B cell (primary cell): Measurements from ENCODE around the gene A1BG. TPM values are rescaled to one million over a fixed set of nuclear protein-coding genes. Genes with fewer than 3 reads are reported as not detected.

Source experiments
- ATAC-seq: fragments of 200-7000 bp; cut with Tn5 transposase; one replicate; pipeline ENCODE4 v1.10.0; 2021; ENCODE audit warnings: low read depth, mild to moderate bottlenecking, moderate number of reproducible peaks, moderate library complexity
- CTCF ChIA-PET: fragments of 350-600 bp; sonication (Branson Sonifier 250); formaldehyde crosslinking; loops from one replicate; lab custom pipeline; 2021; ENCODE audit warnings: antibody characterized with exemption, inconsistent platforms; lab: Charles Lee
- POLR2A ChIA-PET: fragments of 350-600 bp; sonication (Branson Sonifier 250); formaldehyde crosslinking; loops from one replicate; lab custom pipeline; 2021; ENCODE audit warnings: antibody characterized with exemption; lab: Charles Lee
- DNase-seq: peaks from one replicate; pipeline ENCODE4 v3.0.0; 2013
- H2AFZ ChIP-seq: 2 replicates; pipeline ENCODE4 v1.6.1; 2012; ENCODE audit warnings: mild to moderate bottlenecking, low read depth, low read length; ENCODE audit not compliant: insufficient read depth, poor library complexity, severe bottlenecking
- H3K27ac ChIP-seq, 2 donors: 1 replicate in 1 of 2; 2 replicates in 1 of 2; pipeline ENCODE4 v1.5.1; 2012 to 2013; ENCODE audit warnings: low read length in 2 of 2, mild to moderate bottlenecking in 2 of 2, moderate library complexity in 1 of 2
- H3K27me3 ChIP-seq, 4 experiments: fragments of 200-600 bp in 1 of 4; sonication (generic) in 1 of 4; replicated peaks in 1 of 4; 1 replicate in 2 of 4; 2 replicates in 2 of 4; pipeline versions ENCODE4 v1.6.1 to v1.7.0; 2013 to 2016; ENCODE audit warnings: low read length in 3 of 4, mild to moderate bottlenecking in 2 of 4, mixed read lengths in 1 of 4, moderate library complexity in 1 of 4; ENCODE audit not compliant: insufficient read depth in 4 of 4, control insufficient read depth in 3 of 4; ENCODE audit errors: control extremely low read depth in 1 of 4
- H3K36me3 ChIP-seq, 2 experiments: replicated peaks in 1 of 2; 1 replicate in 1 of 2; 2 replicates in 1 of 2; pipeline versions ENCODE4 v1.6.1 to v1.7.1; 2013; ENCODE audit warnings: low read length in 1 of 2; ENCODE audit not compliant: insufficient read depth in 2 of 2, control insufficient read depth in 1 of 2; ENCODE audit errors: control extremely low read depth in 1 of 2, extremely low read depth in 1 of 2
- H3K4me1 ChIP-seq, 2 donors: fragments of 200-600 bp in 1 of 2; sonication (generic) in 1 of 2; 1 replicate in 1 of 2; 2 replicates in 1 of 2; pipeline versions ENCODE4 v1.5.1 to v1.6.1; 2013 to 2017; ENCODE audit warnings: low read length in 2 of 2; ENCODE audit not compliant: control insufficient read depth in 2 of 2, insufficient read depth in 2 of 2
- H3K4me2 ChIP-seq: replicated peaks from 2 replicates; pipeline ENCODE3; 2012; ENCODE audit warnings: mild to moderate bottlenecking, low read depth, low read length; ENCODE audit not compliant: poor library complexity, severe bottlenecking
- H3K4me3 ChIP-seq, 5 experiments: fragments of 200-600 bp in 1 of 5; sonication (generic) in 1 of 5; 1 replicate in 3 of 5; 2 replicates in 2 of 5; pipeline versions ENCODE4 v1.5.1 to v1.7.0; 2011 to 2016; ENCODE audit warnings: low read length in 4 of 5, mild to moderate bottlenecking in 4 of 5, low read depth in 2 of 5, control low read depth in 1 of 5, moderate library complexity in 1 of 5; ENCODE audit not compliant: insufficient read depth in 1 of 5; ENCODE audit errors: control extremely low read depth in 1 of 5, extremely low read depth in 1 of 5
- H3K79me2 ChIP-seq: fragments of 200-600 bp; sonication (generic); one replicate; pipeline ENCODE4 v1.6.0; 2016; ENCODE audit warnings: low read length; ENCODE audit not compliant: control insufficient read depth, insufficient read depth
- H3K9ac ChIP-seq: fragments of 200-600 bp; sonication (generic); 2 replicates; pipeline ENCODE4 v1.6.1; 2017; ENCODE audit warnings: mild to moderate bottlenecking, low read length, moderate library complexity
- H3K9me3 ChIP-seq, 3 donors: one replicate each; pipeline versions ENCODE4 v1.6.1 to v1.7.1; 2013; ENCODE audit warnings: low read length in 2 of 3; ENCODE audit not compliant: control insufficient read depth in 2 of 3, insufficient read depth in 1 of 3; ENCODE audit errors: control extremely low read depth in 1 of 3
- H4K20me1 ChIP-seq: 2 replicates; pipeline ENCODE4 v1.6.0; 2012; ENCODE audit warnings: mild to moderate bottlenecking, low read length; ENCODE audit not compliant: insufficient read depth, control insufficient read depth, poor library complexity, severe bottlenecking
- H3K27ac Mint-ChIP-seq: one replicate; pipeline ENCODE4 v1.8.0; 2021; ENCODE audit warnings: mixed read lengths
- H3K27me3 Mint-ChIP-seq: one replicate; pipeline ENCODE4 v1.8.0; 2021; ENCODE audit warnings: mixed read lengths
- H3K4me1 Mint-ChIP-seq: one replicate; pipeline ENCODE4 v1.8.0; 2021; ENCODE audit warnings: mixed read lengths
- H3K4me3 Mint-ChIP-seq: one replicate; pipeline ENCODE4 v1.8.0; 2021; ENCODE audit warnings: mixed read lengths
- H3K9me3 Mint-ChIP-seq: one replicate; pipeline ENCODE4 v1.8.0; 2022; ENCODE audit warnings: mixed read lengths; ENCODE audit not compliant: insufficient read depth
- CTCF ChIP-seq: fragments of 200-600 bp; IDR thresholded peaks from one replicate; pipeline ENCODE4 v1.8.0; 2022; ENCODE audit warnings: antibody characterized with exemption, mild to moderate bottlenecking
- EZH2 ChIP-seq: IDR thresholded peaks from 2 replicates; pipeline ENCODE4 v1.6.1; 2012; ENCODE audit warnings: borderline replicate concordance, low read depth, mild to moderate bottlenecking, moderate library complexity, low read length; ENCODE audit not compliant: insufficient read depth, poor library complexity, severe bottlenecking
- WGBS: methylation state at CpG from one replicate; pipeline ENCODE4 v1.1.5; 2013; ENCODE audit warnings: missing lambda C conversion rate; ENCODE audit not compliant: insufficient coverage; 5-methylcytosine and 5-hydroxymethylcytosine counted together
- intact Hi-C: fragments of 100-400 bp; cut with micrococcal nuclease; formaldehyde crosslinking; loops from one replicate; pipeline ENCODE4 v1.10.0; 2022
- polyA plus RNA-seq: library from polyadenylated mRNA; depleted of rRNA; stranded (reverse); fragments of >200 nt; gene quantifications from 2 replicates; pipeline ENCODE4 v1.2.3, GENCODE V29; 2012
- total RNA-seq, 2 donors: library from RNA; stranded (reverse); fragments of 120-200 nt in 1 of 2; gene quantifications; 1 replicate in 1 of 2; 2 replicates in 1 of 2; pipeline versions ENCODE4 v1.2.3 to v1.2.4, GENCODE V29; 2013 to 2022

The A1BG gene
- total and polyA plus RNA-seq, 2 donors (not counting 1 experiment from before 2014, with no cell fraction given) = 18.4 to 52.6 TPM

DNA sequence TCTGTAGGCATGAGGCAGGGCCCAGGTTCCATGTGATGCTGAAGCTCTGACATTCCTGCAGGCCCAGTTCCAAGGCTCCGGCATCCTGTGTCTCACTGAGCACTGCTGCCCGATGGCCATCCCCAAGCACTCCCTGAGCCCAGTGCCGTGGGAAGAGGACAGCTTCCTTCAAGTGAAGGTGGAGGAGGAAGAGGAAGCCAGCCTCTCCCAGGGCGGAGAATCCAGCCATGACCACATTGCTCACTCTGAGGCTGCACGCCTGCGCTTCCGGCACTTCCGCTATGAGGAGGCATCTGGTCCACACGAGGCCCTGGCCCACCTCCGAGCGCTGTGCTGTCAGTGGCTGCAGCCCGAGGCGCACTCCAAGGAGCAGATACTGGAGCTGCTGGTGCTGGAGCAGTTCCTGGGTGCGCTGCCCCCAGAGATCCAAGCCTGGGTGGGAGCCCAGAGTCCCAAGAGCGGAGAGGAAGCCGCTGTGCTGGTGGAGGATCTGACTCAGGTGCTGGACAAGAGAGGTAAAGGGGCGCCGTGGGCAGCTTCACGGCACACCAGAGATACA lies 18.5 kb downstream of the A1BG start:
- Histone ChIP-seq H3K4me2 (no peak overlapping the region), H3K4me1 (no peaks in the 10 kb centered on the region), H3K79me2 (peaks cover 14% of the 10 kb centered on the region), H2AFZ (no peak overlapping the region), H3K36me3 (peaks cover 2 to 32% of the 10 kb centered on the region in 2 experiments), H3K4me3 (no peak overlapping the region), H3K27me3 (no peaks in the 10 kb centered on the region), H3K9ac (no peak overlapping the region), H3K27ac (no peak overlapping the region), H3K9me3 (peaks cover 0 to 9% (median 0%) of the 10 kb centered on the region in 3 donors), H4K20me1 (no peaks in the 10 kb centered on the region)
- DNase-seq (no peak), ATAC-seq (no peak)
- POLR2A ChIA-PET = interaction anchor here (0.6 kb wide), 1 partner anchor 130 kb away, joined by 3 read pairs; no protein-coding TSS in a partner anchor
- TF ChIP-seq CTCF = no peak
- TF ChIP-seq EZH2 = no peak
- intact Hi-C loops = no loop called here
- Mint-ChIP-seq H3K9me3 (no peaks in the 10 kb centered on the region), H3K4me3 (no peak overlapping the region), H3K27ac (no peak overlapping the region), H3K27me3 (no peaks in the 10 kb centered on the region), H3K4me1 (no peaks in the 10 kb centered on the region)
- CTCF ChIA-PET = interaction anchor here (0.9 kb wide), 1 partner anchor 8 kb away, joined by 3 read pairs; no protein-coding TSS in a partner anchor
- 94% methylated on average over 18 of the region's 19 CpGs for WGBS

DNA sequence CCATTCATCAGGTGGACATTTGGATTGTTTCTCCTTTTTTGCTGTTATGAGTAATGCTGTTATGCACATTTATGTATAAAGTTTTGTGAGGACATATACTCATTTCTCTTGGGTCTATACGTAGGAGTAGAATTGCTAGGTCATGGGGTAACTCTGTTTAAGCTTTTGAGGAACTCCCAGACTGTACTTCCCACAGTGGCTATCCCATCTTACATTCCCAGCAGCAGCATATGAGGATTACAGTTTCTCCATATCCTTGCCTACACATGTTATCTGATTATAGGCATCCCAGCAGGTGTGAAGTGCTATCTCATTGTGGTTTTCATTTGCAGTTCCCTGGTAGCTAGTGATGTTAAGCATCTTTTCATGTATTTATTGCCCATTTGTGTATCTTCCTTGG lies 20.6 kb downstream of the A1BG start:
- Histone ChIP-seq H3K4me3 (no peak overlapping the region), H3K27ac (no peak overlapping the region), H3K79me2 (peaks cover 30% of the 10 kb centered on the region), H3K36me3 (peaks cover 2 to 19% of the 10 kb centered on the region in 2 experiments), H3K4me1 (peaks cover 4% of the 10 kb centered on the region in 2 donors), H2AFZ (no peak overlapping the region), H3K4me2 (no peak overlapping the region), H3K9me3 (peaks cover 0 to 3% (median 0%) of the 10 kb centered on the region in 3 donors), H3K9ac (no peak overlapping the region), H3K27me3 (no peaks in the 10 kb centered on the region), H4K20me1 (no peaks in the 10 kb centered on the region)
- Mint-ChIP-seq H3K27me3 (no peaks in the 10 kb centered on the region), H3K9me3 (no peaks in the 10 kb centered on the region), H3K4me3 (no peak overlapping the region), H3K4me1 (no peaks in the 10 kb centered on the region), H3K27ac (no peak overlapping the region)
- ChIA-PET POLR2A (no interaction called here), CTCF (no interaction called here)
- TF ChIP-seq EZH2 (no peak), CTCF (no peak)
- no CpG with 5 or more reads among the region's 1 CpG for WGBS
- DNase-seq (no peak), ATAC-seq (no peak)
- intact Hi-C loops = no loop called here
